Memory B cell (primary cell): ENCODE results near the gene ZNF665.
A peak's percentile ranks its signal among the peaks of the same experiment; 100 is the strongest.

ENCODE experiments used
- ATAC-seq: fragments of 150-1000 bp; cut with Tn5 transposase; 2 replicates; pipeline ENCODE4 v1.10.0; 2021; ENCODE audit warnings: low read depth, mild to moderate bottlenecking, moderate library complexity
- DNase-seq, 2 donors: peaks; one replicate each; pipeline ENCODE4 v3.0.0; 2022; ENCODE audit warnings: low spot score in 2 of 2
- H3K27ac Mint-ChIP-seq: one replicate; pipeline ENCODE4 v1.8.0; 2022; ENCODE audit warnings: mild to moderate bottlenecking, moderate library complexity, mixed read lengths
- H3K27me3 Mint-ChIP-seq: one replicate; pipeline ENCODE4 v1.8.0; 2022; ENCODE audit warnings: mixed read lengths
- H3K36me3 Mint-ChIP-seq: one replicate; pipeline ENCODE4 v1.8.0; 2022; ENCODE audit warnings: mild to moderate bottlenecking, mixed read lengths
- H3K4me1 Mint-ChIP-seq: one replicate; pipeline ENCODE4 v1.8.0; 2022; ENCODE audit warnings: mixed read lengths
- H3K4me3 Mint-ChIP-seq: one replicate; pipeline ENCODE4 v1.8.0; 2022; ENCODE audit warnings: mild to moderate bottlenecking, moderate library complexity, mixed read lengths
- H3K9me3 Mint-ChIP-seq: one replicate; pipeline ENCODE4 v1.8.0; 2022; ENCODE audit warnings: mixed read lengths

Gene ZNF665

DNA sequence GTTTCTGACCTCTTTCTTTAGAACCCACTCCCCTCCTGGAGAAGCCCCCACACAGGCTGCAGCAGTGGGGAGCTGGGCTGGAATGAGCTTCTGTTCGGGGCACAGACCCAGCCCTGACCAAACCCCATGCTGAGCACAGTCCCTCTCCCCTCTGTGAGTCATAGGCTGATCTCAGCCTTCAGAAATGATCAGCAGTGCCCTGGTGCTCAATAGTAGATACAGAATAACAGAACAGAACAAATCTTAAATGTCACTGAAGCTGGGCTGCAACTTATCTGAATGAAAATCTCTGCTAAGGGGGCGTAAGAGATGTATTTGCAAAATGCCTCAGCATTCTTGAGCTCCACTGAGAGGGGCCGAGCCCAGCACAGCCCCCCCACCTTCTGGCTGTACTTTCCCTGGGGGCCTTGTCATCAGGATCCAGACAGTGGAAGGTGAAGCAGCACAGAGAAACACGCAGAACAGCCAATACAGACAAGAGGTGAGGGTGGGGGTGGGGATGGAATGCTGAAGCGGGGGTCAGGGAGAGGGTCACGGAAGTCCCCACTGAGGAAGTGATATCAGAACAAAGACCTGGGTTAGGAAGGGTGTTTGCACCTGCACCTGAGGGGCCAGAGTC, 9.9 kb downstream of the ZNF665 start:
- H3K27ac Mint-ChIP-seq, result no peak overlapping the region
- H3K36me3 Mint-ChIP-seq, result peaks cover 38% of the 10 kb centered on the region
- H3K27me3 Mint-ChIP-seq, result no peaks in the 10 kb centered on the region
- ATAC-seq, result no peak
- H3K9me3 Mint-ChIP-seq, result peaks cover 13% of the 10 kb centered on the region
- DNase-seq, result no peak
- no peak overlapping the region for H3K4me3 Mint-ChIP-seq
- peaks cover 4% of the 10 kb centered on the region for H3K4me1 Mint-ChIP-seq

DNA sequence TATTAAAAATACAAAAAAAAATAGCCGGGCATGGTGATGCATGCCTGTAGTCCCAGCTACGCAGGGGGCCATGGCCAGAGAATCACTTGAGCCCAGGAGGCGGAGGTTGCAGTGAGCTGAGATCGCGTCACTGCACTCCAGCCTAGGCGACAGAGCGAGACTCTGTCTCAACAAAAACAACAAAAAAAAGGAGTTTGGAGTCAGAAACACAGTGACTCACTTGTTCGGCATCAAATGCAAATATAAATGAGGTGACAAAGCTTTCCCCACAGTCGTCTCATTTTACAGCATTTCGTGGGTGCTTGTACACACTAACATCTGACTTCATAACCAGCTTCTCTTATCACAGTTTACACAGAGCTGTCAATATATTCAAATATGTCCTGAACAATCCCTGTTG, 11.0 kb downstream of the ZNF665 start:
- H3K36me3 Mint-ChIP-seq, result peaks cover 46% of the 10 kb centered on the region

GRCh38 chr19:53177986-53178385, 15.2 kb downstream of the ZNF665 start:
- ATAC-seq (no peak), DNase-seq (no peak)
- H3K4me3 Mint-ChIP-seq, result no peak overlapping the region
- peaks cover 51% of the 10 kb centered on the region for H3K36me3 Mint-ChIP-seq
- peaks cover 8% of the 10 kb centered on the region for H3K9me3 Mint-ChIP-seq
- no peaks in the 10 kb centered on the region for H3K27me3 Mint-ChIP-seq
- H3K27ac Mint-ChIP-seq, result no peak overlapping the region
- H3K4me1 Mint-ChIP-seq, result no peaks in the 10 kb centered on the region

More for the DNA sequence above, 11.0 kb downstream of the ZNF665 start:
- DNase-seq (no peak), ATAC-seq (no peak)
- H3K27ac Mint-ChIP-seq, result no peak overlapping the region
- peaks cover 4% of the 10 kb centered on the region for H3K4me1 Mint-ChIP-seq
- no peak overlapping the region for H3K4me3 Mint-ChIP-seq
- no peaks in the 10 kb centered on the region for H3K27me3 Mint-ChIP-seq
- peaks cover 13% of the 10 kb centered on the region for H3K9me3 Mint-ChIP-seq

- no peak for DNase-seq
- H3K27me3 Mint-ChIP-seq, result no peaks in the 10 kb centered on the region
- H3K4me3 Mint-ChIP-seq, result no peak overlapping the region
- no peaks in the 10 kb centered on the region for H3K4me1 Mint-ChIP-seq
- H3K9me3 Mint-ChIP-seq, result peaks cover 10% of the 10 kb centered on the region
- no peak for ATAC-seq
- peaks cover 42% of the 10 kb centered on the region for H3K36me3 Mint-ChIP-seq
- H3K27ac Mint-ChIP-seq, result no peak overlapping the region
Measured at GRCh38 chr19:53172889-53173288, 20.3 kb downstream of the ZNF665 start.

DNA sequence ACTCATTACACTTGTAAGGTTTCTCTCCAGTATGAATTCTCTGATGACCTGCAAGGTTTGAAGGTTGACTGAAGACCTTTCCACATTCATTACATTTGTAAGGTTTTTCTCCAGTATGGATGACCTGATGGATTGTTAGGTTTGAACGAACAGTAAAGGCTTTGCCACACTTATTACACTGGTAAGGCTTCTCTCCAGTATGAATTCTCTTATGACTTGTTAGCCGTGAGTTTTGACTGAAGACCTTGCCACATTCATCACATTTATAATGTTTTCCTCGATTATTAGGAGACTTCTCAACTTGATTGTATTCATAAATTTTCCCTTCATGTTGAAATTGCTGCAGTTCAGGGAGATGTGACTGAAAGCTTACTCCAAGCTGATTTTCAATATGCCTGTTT, 27.5 kb downstream of the ZNF665 start:
- Mint-ChIP-seq H3K27me3 (no peaks in the 10 kb centered on the region), H3K4me3 (no peak overlapping the region), H3K36me3 (peaks cover 27% of the 10 kb centered on the region), H3K4me1 (no peaks in the 10 kb centered on the region), H3K9me3 (peaks cover 18% of the 10 kb centered on the region), H3K27ac (no peak overlapping the region)
- DNase-seq (no peak), ATAC-seq (no peak)

DNA sequence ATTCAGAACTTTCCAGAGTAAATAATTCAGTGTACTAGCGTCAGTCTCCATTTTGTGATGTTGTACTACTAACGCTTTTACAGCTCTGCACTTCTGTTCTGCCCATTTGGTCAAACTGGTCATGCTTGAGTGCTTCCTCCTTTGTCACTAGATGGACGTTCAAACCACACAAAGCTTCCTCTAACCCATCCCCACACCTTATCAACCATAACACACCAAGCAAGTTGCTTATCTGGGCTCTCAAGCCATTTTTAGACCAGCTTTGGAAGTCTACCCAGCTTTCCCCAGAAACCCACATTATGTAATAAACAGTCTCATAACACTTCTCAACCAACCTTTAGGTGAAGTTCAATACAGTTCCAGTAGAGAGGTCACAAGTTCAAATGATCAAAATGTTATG, 32.0 kb downstream of the ZNF665 start:
- H3K36me3 Mint-ChIP-seq, result peaks cover 34% of the 10 kb centered on the region

DNA sequence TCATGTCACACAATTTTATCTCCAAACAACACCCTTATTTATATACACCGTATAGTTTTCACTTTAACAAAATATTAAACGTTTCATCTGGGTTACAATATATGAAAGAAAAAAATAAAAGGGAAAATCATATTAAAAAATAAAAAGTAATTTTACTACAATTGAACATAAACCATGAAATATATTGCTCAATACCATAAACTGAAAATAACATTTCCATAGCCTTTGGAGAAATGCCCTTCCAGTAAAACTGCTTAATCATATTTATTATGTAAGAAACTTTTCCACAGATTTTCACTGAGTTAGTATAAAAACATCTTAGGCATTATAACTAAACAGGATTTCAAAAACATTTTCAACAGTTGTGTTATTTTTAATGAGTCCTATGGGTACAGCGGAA, 32.8 kb downstream of the ZNF665 start:
- H3K4me3 Mint-ChIP-seq, result no peak overlapping the region
- H3K36me3 Mint-ChIP-seq, result peaks cover 30% of the 10 kb centered on the region
- no peaks in the 10 kb centered on the region for H3K27me3 Mint-ChIP-seq
- no peak overlapping the region for H3K27ac Mint-ChIP-seq
- peaks cover 15% of the 10 kb centered on the region for H3K9me3 Mint-ChIP-seq
- peaks cover 9% of the 10 kb centered on the region for H3K4me1 Mint-ChIP-seq
- no peak for DNase-seq
- ATAC-seq, result no peak

More for the DNA sequence above, 32.0 kb downstream of the ZNF665 start:
- DNase-seq, result no peak
- no peak for ATAC-seq
- Mint-ChIP-seq H3K9me3 (peaks cover 21% of the 10 kb centered on the region), H3K4me1 (peaks cover 9% of the 10 kb centered on the region), H3K27ac (no peak overlapping the region), H3K4me3 (no peak overlapping the region), H3K27me3 (no peaks in the 10 kb centered on the region)

GRCh38 chr19:53158119-53158656, 35.0 kb downstream of the ZNF665 start:
- Mint-ChIP-seq H3K9me3 (peaks cover 21% of the 10 kb centered on the region), H3K4me1 (peaks cover 13% of the 10 kb centered on the region), H3K4me3 (peak overlapping the region; percentile 90), H3K27ac (peak overlapping the region; percentile 57), H3K36me3 (peaks cover 39% of the 10 kb centered on the region), H3K27me3 (no peaks in the 10 kb centered on the region)
- DNase-seq (peak; percentile 10 to 34), ATAC-seq (peak; percentile 36)

DNA sequence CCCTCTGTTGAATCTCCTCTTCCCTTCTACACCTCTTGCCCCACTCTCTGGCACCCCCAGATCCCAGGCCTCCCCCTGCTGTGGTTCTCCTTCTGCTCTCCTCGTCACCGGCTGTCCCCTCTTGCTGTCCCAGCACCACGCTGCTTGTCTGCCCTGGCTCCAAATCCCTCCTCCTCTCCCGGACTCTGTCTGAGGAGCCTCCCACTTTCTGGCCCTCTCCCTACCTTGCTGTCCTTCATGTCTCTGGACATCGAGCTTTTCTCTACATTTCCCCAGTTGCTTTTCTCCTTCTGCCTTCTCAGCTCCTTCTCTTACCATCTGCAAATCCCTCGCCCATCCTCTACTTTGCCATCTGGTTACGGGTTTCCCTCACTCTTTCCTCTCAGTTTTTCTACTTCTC, 35.5 kb downstream of the ZNF665 start:
- Mint-ChIP-seq H3K4me3 (peak overlapping the region; percentile 90), H3K27me3 (no peaks in the 10 kb centered on the region), H3K4me1 (peaks cover 13% of the 10 kb centered on the region), H3K27ac (peak overlapping the region; percentile 57), H3K9me3 (peaks cover 19% of the 10 kb centered on the region), H3K36me3 (peaks cover 43% of the 10 kb centered on the region)
- DNase-seq (no peak), ATAC-seq (no peak)

DNA sequence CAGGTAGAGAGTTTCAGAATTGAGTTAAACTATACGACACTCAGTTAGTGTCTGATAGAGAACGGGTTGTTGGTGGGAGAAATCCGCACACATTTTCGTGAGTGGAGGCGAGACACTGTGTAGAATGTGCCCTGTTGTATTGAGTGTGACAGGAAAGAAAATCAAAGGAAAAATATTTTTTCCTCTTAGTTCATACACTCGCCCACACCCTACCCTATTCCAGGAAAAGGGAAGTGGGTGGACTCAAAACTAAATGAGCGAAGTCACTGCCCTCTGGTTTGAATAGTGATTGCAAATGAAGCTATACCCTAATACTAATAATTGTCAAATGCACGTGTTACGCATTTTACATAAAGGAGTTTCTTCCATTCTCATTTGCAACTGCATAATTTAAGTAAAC, 36.3 kb downstream of the ZNF665 start:
- Mint-ChIP-seq H3K27me3 (no peaks in the 10 kb centered on the region), H3K9me3 (peaks cover 19% of the 10 kb centered on the region), H3K4me3 (peak overlapping the region; percentile 90), H3K27ac (no peak overlapping the region), H3K4me1 (peaks cover 13% of the 10 kb centered on the region), H3K36me3 (peaks cover 45% of the 10 kb centered on the region)
- DNase-seq (no peak), ATAC-seq (no peak)

GRCh38 chr19:53147645-53148044, 45.5 kb downstream of the ZNF665 start:
- no peak overlapping the region for H3K27ac Mint-ChIP-seq
- H3K36me3 Mint-ChIP-seq, result peaks cover 74% of the 10 kb centered on the region
- DNase-seq (no peak), ATAC-seq (no peak)
- no peak overlapping the region for H3K4me3 Mint-ChIP-seq
- no peaks in the 10 kb centered on the region for H3K27me3 Mint-ChIP-seq
- H3K9me3 Mint-ChIP-seq, result peaks cover 22% of the 10 kb centered on the region
- no peaks in the 10 kb centered on the region for H3K4me1 Mint-ChIP-seq

GRCh38 chr19:53140351-53140750, 52.8 kb downstream of the ZNF665 start:
- H3K36me3 Mint-ChIP-seq, result peaks cover 35% of the 10 kb centered on the region
- no peaks in the 10 kb centered on the region for H3K4me1 Mint-ChIP-seq
- DNase-seq (no peak), ATAC-seq (no peak)
- H3K9me3 Mint-ChIP-seq, result peaks cover 18% of the 10 kb centered on the region
- H3K4me3 Mint-ChIP-seq, result no peak overlapping the region
- H3K27me3 Mint-ChIP-seq, result no peaks in the 10 kb centered on the region
- no peak overlapping the region for H3K27ac Mint-ChIP-seq

DNA sequence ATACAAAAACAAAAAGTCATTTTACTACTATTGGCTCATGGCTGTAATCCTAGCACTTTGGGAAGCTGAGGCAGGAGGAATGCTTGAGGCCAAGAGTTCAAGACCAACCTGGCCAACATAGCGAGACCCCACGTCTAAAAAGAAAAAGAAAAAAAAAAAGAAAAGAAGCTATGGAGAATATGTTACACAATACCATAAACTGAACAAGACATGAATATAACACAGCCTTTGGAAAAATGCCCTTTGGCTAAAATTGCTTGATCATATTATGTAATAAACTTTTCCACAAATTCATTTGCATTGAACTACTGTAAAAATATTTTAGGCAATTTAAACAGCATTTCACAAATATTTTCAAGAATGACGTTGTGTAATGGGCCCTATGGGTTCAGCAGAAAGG, 56.7 kb downstream of the ZNF665 start:
- Mint-ChIP-seq H3K27me3 (peaks cover 7% of the 10 kb centered on the region), H3K9me3 (peaks cover 20% of the 10 kb centered on the region), H3K4me3 (no peak overlapping the region), H3K27ac (no peak overlapping the region), H3K36me3 (peaks cover 14% of the 10 kb centered on the region), H3K4me1 (peaks cover 8% of the 10 kb centered on the region)
- ATAC-seq (no peak), DNase-seq (no peak)

- Mint-ChIP-seq H3K4me1 (peaks cover 9% of the 10 kb centered on the region), H3K27me3 (peaks cover 11% of the 10 kb centered on the region), H3K27ac (peak within 1 kb of the TSS; percentile 45), H3K9me3 (peaks cover 21% of the 10 kb centered on the region), H3K4me3 (peak within 1 kb of the TSS; percentile 81), H3K36me3 (peaks cover 18% of the 10 kb centered on the region)
- ATAC-seq (peak; percentile 74), DNase-seq (peak; percentile 33 to 34)
Measured at GRCh38 chr19:53132141-53132991, 60.8 kb downstream of the ZNF665 start, which contains the start of gene ZNF415. ZNF415 (minus strand) TSS chr19:53132910; CDS start chr19:53122676, 10,234 bp downstream.
